Activated B cell treated with CpG ODN at 0.5 μM for 24 hours (primary cell): ENCODE results near the gene TDP2. TPM values are rescaled to one million over a fixed set of nuclear protein-coding genes. Genes with fewer than 3 reads are reported as not detected.
"Not testable (repeated sequence)": the region's sequence is repeated elsewhere in the genome, so short reads cannot be mapped to it uniquely, and the experiment has no call there.

Source experiments
- ATAC-seq: fragments of 200-7000 bp; cut with Tn5 transposase; one replicate; pipeline ENCODE4 v1.10.0; 2021; ENCODE audit warnings: low read depth, mild to moderate bottlenecking, moderate library complexity
- CTCF ChIA-PET: fragments of 350-600 bp; sonication (Branson Sonifier 250); formaldehyde crosslinking; loops from one replicate; lab custom pipeline; 2021; ENCODE audit warnings: antibody characterized with exemption; lab: Charles Lee
- POLR2A ChIA-PET: fragments of 350-600 bp; sonication (Branson Sonifier 250); formaldehyde crosslinking; loops from one replicate; lab custom pipeline; 2021; ENCODE audit warnings: antibody characterized with exemption; lab: Charles Lee
- DNase-seq: peaks from one replicate; pipeline ENCODE4 v3.0.0; 2022
- H3K27ac Mint-ChIP-seq: one replicate; pipeline ENCODE4 v1.8.0; 2020; ENCODE audit warnings: mixed read lengths
- H3K27me3 Mint-ChIP-seq: one replicate; pipeline ENCODE4 v1.8.0; 2021; ENCODE audit warnings: mixed read lengths
- H3K36me3 Mint-ChIP-seq: one replicate; pipeline ENCODE4 v1.8.0; 2021; ENCODE audit warnings: low read depth, mixed read lengths
- H3K4me1 Mint-ChIP-seq: one replicate; pipeline ENCODE4 v1.8.0; 2021; ENCODE audit warnings: mixed read lengths
- H3K4me3 Mint-ChIP-seq: one replicate; pipeline ENCODE4 v1.8.0; 2020; ENCODE audit warnings: mild to moderate bottlenecking, mixed read lengths
- H3K9me3 Mint-ChIP-seq: one replicate; pipeline ENCODE4 v1.8.0; 2020; ENCODE audit warnings: mixed read lengths
- CTCF ChIP-seq: fragments of 200-600 bp; IDR thresholded peaks from one replicate; pipeline ENCODE4 v1.8.0; 2022; ENCODE audit warnings: antibody characterized with exemption, mild to moderate bottlenecking
- intact Hi-C: fragments of 100-400 bp; cut with micrococcal nuclease; formaldehyde crosslinking; loops from one replicate; pipeline ENCODE4 v1.15.1; 2024
- total RNA-seq: library from RNA; stranded (reverse); gene quantifications from 2 replicates; pipeline ENCODE4 v1.2.3, GENCODE V29; 2022

TDP2 gene
- total RNA-seq, 1 donor from 2014 or later = 51.1 TPM

GRCh38 chr6:24668997-24669361 is 2.3 kb upstream of the TDP2 start:
- no peak overlapping the region for H3K27ac Mint-ChIP-seq
- no peak for TF ChIP-seq CTCF
- DNase-seq (no peak), ATAC-seq (no peak)
- no peaks in the 10 kb centered on the region for H3K27me3 Mint-ChIP-seq
- ChIA-PET CTCF (no interaction called here), POLR2A (interaction anchor here (0.8 kb wide), 1 partner anchor 50 kb away, joined by 4 read pairs; the partner anchor contains the start of gene C6orf62)
- H3K4me1 Mint-ChIP-seq = peaks cover 39% of the 10 kb centered on the region
- H3K9me3 Mint-ChIP-seq = peaks cover 8% of the 10 kb centered on the region
- no peak overlapping the region for H3K4me3 Mint-ChIP-seq
- intact Hi-C loops = no loop called here
- peaks cover 29% of the 10 kb centered on the region for H3K36me3 Mint-ChIP-seq

- ATAC-seq, H3K9me3 Mint-ChIP-seq, DNase-seq, H3K27me3 Mint-ChIP-seq, intact Hi-C loops: not testable (repeated sequence)
- Mint-ChIP-seq H3K27ac (peak overlapping the region; percentile 96), H3K36me3 (peaks cover 34% of the 10 kb centered on the region), H3K4me1 (peaks cover 46% of the 10 kb centered on the region), H3K4me3 (peak overlapping the region; percentile 99)
- ChIA-PET CTCF (interaction anchor here (0.6 kb wide), 1 partner anchor 509 kb away, joined by 3 read pairs; no protein-coding TSS in a partner anchor), POLR2A (interaction anchor here (0.8 kb wide), 1 partner anchor 51 kb away, joined by 4 read pairs; the partner anchor contains the start of gene C6orf62)
These were observed 1.6 kb upstream of the TDP2 start for GRCh38 chr6:24668066-24668996.

GRCh38 chr6:24667378-24667803 is 692 bp upstream of the TDP2 start:
- ChIA-PET POLR2A (interaction anchor here (1.3 to 3.5 kb wide), 6 partner anchors 21 to 172 kb away, joined by 3 to 25 read pairs (median 14); partner anchors contain the start of genes ALDH5A1, C6orf62 and KIAA0319), CTCF (interaction anchor here (1.3 to 2.8 kb wide), 3 partner anchors 83 to 172 kb away, joined by 10 to 18 read pairs (median 11); partner anchors contain the start of gene ALDH5A1)
- intact Hi-C loops = loop anchor here (1.0 to 2.0 kb wide), 3 partner anchors 27 to 99 kb away; no protein-coding TSS in a partner anchor
- ATAC-seq (no peak), DNase-seq (no peak)
- Mint-ChIP-seq H3K9me3 (peaks cover 5% of the 10 kb centered on the region), H3K27me3 (no peaks in the 10 kb centered on the region), H3K36me3 (peaks cover 43% of the 10 kb centered on the region), H3K4me3 (peak overlapping the region; percentile 99), H3K4me1 (peaks cover 46% of the 10 kb centered on the region), H3K27ac (peak overlapping the region; percentile 96)
- no peak for TF ChIP-seq CTCF

- ChIA-PET POLR2A (interaction anchor here (0.5 to 3.5 kb wide), 13 partner anchors 8 to 171 kb away, joined by 3 to 25 read pairs (median 4); partner anchors contain the start of genes ALDH5A1, C6orf62 and KIAA0319), CTCF (interaction anchor here (1.3 to 2.8 kb wide), 3 partner anchors 82 to 171 kb away, joined by 10 to 18 read pairs (median 11); partner anchors contain the start of gene ALDH5A1)
- peaks cover 48% of the 10 kb centered on the region for H3K4me1 Mint-ChIP-seq
- peaks cover 5% of the 10 kb centered on the region for H3K9me3 Mint-ChIP-seq
- H3K27me3 Mint-ChIP-seq = no peaks in the 10 kb centered on the region
- ATAC-seq = peak; percentile 37
- DNase-seq = no peak
- H3K4me3 Mint-ChIP-seq = peak overlapping the region; percentile 99
- no peak for TF ChIP-seq CTCF
- peak overlapping the region; percentile 96 for H3K27ac Mint-ChIP-seq
- H3K36me3 Mint-ChIP-seq = peaks cover 54% of the 10 kb centered on the region
- intact Hi-C loops = loop anchor here (1.0 to 2.0 kb wide), 6 partner anchors 20 to 171 kb away; partner anchors contain the start of gene KIAA0319
These were observed 530 bp downstream of the TDP2 start for GRCh38 chr6:24666097-24666640.
